ENCODE results near the gene ELP5.

Gene ELP5, protein sequence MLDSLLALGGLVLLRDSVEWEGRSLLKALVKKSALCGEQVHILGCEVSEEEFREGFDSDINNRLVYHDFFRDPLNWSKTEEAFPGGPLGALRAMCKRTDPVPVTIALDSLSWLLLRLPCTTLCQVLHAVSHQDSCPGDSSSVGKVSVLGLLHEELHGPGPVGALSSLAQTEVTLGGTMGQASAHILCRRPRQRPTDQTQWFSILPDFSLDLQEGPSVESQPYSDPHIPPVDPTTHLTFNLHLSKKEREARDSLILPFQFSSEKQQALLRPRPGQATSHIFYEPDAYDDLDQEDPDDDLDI

DNA sequence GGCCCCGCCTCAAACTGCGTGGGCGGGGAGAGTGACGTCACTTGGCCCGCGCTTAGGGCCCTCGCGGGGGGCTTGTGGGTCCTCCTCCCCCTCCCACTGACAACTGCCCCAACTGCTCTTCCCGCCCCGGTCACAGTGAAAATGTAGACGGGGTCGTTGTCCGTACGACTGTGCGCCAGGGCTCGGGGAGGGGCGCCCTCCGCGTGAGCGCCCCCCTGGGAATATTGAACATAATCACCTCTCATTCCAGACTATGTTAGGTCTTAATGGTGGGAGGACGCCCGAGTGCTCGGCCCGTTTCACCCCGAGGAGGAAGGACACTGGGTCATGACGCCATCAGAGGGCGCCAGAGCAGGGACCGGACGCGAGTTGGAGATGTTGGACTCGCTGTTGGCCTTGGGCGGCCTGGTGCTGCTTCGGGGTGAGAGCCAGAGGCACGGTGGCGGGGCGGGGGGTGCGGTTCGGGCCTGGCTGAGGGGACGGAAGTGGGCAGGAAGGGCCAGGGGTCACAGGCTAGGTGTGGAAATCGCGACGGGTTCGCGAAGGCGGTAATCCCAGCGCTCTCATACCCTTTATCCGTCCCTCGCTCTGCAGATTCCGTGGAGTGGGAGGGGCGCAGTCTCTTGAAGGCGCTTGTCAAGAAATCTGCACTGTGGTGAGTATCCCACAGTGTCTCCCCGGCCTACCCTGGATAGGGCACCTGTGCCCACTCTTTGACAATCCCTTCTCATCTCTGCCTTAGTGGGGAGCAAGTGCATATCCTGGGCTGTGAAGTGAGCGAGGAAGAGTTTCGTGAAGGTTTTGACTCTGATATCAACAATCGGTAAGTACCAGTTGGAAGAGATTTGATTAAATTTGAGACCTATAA lies at the start of gene ELP5:
TSS of gene ELP5 (plus strand) at position 40 of the 868 bp plus-strand sequence. CDS start at position 376, 336 bp downstream.
- DNase-seq (ENCODE audit: low read depth) = no peak

DNA sequence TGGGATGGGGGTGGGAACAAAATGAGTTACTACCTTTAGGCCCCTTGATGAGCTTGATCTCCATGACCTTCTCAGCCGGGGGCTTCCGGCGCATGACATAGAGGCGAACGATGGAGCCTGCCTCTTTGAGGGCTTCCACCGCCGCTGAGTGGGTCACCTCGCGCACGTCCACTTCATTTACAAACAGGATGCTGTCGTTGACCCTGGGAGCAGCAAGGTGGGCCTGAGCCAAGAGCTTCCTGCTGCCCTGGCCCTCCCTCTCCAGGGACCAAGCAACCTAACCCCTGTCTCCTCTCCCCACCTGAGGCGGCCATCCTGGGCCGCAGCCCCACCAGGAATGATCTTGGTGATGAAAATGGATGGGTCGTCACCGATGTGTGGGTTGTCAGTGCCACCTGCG lies 48.6 kb upstream of the ELP5 start:
- no peak for DNase-seq (ENCODE audit: low read depth)

DNA sequence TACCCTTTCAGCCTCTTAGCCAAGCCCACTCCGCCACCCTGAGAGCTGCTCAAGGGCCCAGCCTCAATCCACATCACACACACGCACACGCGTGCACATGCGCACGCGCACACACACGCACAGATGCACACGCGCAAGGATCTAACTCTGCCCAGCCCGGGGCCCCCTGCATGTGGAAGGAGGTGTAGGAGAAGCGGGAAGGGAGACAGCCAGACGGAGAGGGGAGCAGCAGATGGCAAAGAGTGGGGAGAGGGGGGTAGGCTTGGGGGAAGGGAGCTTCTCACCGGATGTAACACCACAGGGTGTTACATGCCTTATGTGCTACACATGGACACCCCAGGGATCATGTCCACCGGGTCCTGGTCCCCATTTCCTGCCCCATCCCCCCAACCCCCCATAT lies 47.7 kb upstream of the ELP5 start:
- DNase-seq (ENCODE audit: low read depth) = no peak

DNA sequence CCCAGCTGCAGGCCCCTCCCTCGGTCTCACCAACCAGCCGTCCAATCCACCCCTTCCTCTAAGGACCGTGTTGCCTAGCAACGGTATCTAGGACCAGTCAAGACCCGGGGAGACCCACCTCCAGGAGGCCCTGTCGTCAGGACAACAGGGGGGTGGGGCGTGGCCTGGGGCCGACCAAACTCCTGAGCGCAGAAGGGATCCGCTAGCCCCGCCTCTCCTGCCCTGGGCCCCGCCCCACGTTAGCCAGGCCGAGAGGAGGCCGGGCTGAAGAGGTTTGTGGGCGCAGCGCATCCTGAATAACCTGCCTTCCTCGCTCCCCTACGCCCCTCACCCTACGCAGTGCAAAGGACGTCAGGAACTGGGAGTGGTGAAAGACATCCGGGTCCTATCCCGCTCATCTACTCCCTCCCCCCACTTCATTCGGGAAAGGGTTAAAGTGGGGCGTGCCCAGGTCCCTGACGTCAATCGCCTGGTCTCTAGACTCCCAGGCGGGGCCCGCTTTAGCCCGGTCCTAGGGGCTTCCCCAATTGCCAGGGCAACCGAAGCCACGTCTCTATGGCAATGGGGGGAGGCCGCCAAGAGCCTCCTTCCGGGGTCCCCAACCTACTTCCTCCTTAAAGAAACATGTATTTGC lies 47.1 kb upstream of the ELP5 start:
- DNase-seq (ENCODE audit: low read depth) = no peak

DNA sequence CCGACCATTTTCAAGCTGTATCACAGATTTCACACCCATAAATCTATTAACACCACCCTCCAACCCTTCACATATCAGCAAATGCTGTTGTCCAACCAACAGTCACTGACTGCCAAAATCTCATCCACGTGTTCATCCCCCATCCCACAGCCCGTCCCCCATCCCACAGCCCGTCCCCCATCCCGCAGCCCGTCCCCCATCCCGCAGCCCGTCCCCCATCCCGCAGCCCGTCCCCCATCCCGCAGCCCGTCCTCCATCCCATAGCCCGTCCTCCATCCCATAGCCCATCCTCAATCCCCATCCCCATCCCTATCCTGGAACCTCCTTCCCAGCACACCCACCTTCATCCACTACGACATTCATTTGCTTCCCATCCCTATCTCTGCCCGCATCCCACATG lies 46.5 kb upstream of the ELP5 start:
- DNase-seq (ENCODE audit: low read depth) = no peak

DNA sequence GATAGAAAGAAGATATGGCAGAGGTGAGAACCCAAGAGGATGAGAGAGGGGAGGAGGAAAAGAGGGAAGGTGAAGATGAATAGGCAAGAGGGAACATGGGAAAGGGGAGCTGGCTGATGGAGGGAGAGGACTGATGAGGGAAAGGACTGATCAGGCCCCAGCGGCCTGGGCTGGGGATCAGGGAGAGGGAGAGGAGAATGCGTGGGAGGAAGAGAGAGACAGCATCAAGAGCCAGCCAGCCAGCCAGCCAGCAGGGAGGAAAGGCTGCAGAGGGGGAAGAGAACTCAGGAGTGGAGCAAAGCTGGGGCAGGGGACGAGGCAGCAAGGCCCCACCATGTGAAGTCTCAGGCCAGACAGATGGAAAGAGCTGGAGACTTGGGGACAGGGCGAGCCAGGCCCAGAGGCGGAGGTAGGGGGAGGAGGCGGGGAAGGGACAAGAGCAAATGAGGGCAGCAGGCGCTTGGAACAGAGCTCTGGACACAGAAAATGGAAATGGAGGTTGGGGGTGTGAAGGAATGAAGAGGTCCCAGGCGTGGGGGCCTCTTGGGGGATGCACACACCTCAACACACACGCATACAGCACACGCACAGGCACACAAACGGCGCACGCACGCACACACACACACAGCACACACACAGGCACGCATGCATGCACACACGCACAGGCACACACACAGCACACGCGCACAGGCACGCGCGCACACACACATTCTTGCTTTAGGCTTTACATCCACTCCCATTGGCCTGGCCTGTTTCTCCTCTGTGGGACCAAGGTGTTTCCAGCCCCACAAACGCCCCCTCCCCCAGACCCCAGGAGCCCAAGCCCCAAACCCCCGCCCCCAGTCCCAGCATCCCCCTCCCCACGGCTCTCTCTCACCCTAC lies 44.7 kb upstream of the ELP5 start:
- no peak for DNase-seq (ENCODE audit: low read depth)

DNA sequence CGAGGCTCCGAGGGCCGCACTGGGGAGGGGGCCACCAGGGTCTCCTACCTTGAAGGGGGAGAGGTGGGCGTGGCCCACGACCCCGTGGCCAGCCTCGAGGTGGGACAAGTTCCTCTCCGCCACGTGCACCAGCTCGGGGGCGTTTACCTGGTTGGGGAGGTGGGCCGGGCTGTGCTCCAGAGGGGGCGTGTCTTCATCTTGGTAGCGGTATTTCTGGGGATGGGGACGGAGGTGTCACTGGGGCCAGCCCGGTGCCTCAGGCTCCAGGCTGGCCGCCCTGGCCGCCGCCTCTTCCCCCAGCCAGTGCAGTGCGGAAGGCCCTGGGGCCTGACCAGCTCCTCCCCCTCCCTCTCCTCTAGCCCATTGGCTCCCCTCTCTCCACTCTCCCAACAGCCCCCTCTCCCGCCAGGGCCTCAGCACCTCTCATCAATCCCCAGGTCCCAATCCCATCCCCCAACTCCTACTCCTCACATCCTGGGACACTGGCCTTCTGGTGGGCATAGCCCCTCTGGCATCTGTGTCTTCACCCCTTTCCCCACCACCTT lies 43.9 kb upstream of the ELP5 start:
- DNase-seq (ENCODE audit: low read depth) = no peak

DNA sequence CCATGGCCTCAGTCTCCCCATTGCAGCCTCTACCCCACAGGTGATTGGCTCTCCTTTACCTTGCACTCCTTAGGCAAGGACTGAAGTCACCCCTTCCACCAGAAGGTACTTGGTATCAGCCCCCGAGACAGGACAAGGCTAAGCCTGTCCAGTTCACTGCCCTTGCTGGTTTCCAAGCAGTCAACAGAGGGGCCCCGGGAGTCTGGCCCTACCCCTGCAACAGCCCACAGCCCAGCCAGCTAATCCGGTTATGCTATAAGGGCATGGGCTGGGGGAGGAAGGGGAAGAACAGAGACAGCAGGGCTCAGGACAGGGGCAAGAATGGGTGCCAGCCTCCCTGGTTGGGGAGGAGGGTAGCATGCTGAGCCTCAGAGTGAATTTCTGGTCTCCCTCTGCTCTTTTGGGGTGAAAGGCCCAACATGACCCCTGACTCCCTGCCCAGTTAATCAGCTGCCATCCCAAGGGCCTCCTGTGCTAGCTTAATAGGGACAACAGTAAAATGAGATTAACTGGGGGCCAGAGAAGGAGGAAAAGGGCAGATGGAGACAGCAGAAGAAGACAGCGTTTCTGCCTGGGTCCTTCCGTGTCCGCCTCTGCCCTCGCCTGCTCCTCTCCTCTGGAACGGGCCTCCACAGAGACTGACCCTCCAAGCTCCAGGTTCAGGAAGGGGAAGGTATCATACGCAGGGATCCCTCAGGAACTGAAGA lies 43.1 kb upstream of the ELP5 start:
- no peak for DNase-seq (ENCODE audit: low read depth)

DNA sequence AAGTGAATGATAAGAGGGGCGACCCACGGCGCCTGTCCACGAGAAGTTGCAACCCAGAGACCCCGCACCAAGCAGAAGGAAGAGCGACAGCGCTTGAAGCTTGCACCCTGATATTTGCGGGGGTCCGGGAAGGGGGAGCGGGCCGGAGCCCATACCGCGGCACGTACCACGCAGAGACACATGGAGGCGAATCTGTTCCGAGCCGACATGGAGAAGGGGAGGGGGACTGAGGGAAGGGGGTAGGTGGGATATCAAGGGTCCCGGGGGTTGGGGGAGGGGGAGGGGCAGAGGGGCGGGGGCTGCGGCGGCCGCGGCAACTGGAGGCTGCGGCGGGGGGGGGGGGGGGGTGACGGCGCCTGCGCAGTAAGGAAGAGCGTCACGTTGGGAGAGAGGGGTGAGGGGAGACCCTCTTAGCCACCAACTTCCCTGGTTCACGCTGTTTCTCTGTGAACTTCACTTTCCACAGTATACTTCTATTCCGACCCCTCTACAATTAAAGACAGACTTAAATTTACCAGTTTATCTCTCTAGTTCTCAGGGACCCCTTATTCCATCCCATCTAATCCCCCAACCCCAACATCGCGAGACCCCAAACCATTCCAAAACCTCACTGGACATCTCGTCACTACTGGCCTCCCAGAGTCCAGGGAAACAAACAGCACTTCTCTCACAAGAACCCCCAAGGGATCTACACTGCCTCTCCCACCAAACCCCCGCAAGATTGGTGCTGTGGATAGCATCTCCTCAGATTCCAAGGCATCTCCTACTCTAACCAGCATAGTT lies 40.3 kb upstream of the ELP5 start:
- no peak for DNase-seq (ENCODE audit: low read depth)

DNA sequence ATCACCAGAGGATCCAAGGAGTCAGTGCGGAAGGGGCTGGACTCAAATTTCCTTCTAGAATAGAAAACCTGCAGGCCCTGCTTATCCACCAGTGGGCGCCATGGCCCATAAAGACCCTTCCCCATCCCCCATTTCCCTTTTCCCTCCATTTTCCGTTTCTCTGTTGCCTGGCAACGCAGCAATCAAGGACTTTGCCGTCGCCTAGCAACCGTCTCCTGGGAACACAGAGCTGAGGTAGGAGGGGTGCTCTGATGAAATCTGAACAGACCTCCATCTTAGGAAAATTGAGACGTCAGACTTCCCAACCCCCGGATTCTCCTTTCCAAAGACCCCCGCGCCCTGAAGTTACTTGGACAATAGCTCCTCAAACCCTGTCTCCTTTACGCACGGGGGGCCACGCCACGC lies 38.1 kb upstream of the ELP5 start:
- no peak for DNase-seq (ENCODE audit: low read depth)

DNA sequence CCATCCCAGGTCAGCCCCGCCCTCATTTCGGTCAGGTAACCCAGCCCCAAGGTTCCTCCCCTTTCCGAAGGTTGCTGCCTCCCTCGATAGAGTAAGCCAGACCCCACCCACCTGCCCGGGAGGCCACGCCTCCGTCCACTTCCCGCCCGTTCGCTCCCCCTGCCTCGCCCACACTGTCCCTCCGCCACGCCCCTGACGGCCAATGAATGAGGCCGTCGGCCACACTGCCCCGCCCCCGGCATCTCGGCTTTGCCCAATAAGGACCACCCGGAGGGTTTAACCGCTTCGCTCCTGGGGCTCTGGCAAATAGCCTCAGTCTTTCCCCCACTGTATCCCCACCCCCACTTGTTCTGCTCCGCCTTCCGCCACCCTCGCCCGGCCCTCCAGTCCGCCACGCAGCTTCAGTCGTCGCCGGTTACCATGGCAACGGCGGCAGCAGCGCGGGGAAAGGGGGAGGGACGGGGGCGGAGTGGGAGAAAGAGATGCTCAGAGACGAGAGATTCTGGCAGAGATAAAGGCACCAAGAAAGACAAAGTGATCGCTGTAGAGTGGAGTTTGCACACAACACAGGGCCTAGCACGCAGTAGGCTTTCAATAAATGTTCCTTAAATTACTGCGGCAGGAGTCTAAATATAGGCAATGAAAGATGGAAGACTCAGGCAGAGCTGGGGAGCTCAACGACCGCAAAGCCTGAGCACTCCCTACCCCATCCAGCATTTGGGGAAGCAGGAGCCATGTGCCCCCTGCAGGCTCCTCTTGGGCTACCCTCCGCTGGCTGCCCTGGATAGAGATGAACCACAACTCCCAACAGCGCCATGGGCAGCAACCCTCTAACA lies 37.5 kb upstream of the ELP5 start:
- DNase-seq (ENCODE audit: low read depth) = no peak

DNA sequence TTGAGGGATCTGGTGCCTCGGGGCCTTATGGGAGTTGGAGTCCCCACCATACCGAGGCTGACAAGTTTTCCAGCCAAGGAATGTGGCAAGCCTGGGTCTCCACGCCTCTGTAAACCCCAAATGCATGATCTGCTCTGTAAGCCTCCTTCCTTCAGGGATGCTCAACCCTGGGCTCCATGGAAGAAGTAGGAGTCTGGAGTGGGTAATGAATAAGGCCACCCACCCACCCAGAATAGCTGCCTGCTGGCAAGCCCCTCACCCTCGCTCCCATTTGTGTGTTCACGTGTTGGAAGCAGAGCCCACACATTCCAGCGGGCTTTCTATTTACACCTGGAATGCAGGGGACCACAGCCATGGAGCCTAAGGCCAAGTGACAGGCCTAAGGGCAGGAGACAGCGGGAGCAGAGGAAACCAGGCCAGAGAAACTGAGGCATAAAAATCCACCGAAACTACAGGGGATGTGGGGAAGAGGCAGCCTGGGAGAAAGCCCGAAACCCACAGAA lies 36.8 kb upstream of the ELP5 start:
- DNase-seq (ENCODE audit: low read depth) = no peak

DNA sequence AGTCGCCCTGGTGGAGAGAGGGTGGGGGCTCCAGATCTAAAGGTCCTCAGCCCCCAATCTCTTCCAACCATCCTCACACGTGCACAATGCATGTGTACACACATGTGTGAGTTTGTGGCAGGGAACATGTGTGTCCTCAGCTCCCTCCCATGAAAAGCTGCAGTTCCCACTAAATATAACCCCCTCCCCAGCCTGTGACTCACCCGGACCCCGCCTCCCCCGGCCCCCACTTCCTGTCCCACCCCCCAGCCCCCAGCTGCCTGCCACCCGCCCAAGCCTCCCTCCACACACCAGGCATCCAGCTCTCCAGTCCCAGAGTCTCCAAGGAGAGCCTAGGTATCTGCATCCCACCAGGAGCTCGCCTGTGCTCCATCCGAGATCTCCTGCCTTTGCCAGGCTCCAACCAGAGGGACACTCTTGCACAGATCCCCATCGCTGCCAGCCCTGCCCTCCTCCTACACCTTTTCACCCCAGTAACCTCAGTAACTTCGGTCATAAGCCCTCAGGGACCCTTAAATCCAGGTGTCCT lies 36.3 kb upstream of the ELP5 start:
- DNase-seq (ENCODE audit: low read depth) = no peak

DNA sequence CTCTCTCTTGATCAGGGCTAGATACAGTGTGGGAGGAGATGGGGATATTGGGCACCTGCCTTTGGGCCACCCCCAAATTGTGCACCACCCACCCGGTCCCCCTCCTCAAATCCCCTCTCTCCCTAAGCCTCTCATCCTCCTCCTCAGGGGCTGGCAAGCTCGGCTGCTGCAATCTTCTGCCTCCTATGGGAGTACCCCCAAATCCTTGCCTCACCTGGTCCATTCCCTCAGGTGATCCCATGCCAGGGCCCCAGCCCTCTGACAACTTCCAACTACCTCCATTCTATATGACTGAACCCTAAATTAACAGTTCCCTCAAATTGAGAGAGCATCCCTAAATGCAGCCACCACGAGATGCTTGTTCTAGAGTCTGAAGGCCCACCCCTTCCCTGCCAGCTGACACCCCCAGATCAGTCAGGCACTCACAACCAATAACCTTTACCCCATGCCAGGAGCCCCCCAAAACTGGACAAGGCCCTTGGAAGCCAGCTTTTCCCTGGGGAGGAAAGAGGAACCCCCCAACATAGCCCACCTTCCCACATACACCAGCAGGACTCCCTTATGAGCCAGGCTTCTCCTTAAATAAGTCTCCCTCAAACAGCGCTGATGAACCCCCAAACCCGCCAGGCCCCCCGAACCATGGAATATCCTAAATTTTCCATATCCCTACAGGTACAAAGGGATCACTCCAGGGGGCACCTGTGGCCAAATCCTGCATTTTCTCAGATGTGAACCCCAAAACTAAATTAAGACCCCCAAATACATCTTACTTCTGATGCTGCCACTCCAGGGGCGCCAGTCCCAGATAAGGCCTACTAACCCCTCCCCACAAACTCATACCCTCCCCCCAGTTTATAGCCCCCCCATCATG lies 35.5 kb upstream of the ELP5 start:
- DNase-seq (ENCODE audit: low read depth) = no peak

DNA sequence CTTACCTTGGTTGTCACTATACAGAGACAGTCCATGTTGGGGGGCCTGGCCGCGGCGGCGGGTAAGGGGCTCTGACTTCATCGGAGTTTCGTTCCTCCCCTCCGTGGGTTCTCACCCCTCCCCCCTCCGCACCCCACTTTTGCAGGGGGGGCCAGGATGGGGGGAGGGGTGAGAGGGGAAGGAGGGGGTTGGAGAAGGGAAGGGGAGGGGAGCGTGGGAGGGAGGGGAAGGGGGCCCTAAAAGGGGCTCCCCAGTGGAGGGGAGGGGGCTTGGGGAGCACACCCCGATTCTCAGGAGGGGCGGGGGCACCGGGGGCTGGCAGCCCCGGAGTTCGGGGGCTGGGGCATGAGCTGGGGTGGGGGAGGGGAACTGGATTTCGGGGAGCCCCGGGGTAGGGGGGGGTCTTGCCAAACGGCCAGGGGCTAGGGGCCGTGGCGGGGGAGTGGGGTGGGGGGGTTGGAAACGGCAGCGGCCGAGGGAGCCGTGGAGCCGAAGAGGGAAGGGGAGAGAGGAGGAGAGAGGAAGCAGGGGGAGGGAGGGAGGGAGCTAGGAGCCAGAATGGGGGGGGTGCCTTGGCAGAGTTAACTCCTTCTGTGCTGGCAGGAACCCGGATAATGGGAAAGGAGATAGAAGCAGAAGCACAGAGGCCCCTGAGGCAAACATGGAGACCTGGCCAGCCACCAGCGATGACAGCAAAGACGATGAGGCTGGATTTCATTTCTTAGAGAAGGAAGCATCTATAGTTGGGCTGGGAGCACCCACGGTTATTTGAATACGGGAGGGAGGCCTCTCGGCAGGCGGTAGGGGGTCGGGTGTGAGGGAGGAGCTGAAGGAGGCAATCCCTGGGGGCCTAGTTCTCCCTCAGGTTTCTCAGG lies 34.7 kb upstream of the ELP5 start:
- DNase-seq (ENCODE audit: low read depth) = no peak

DNA sequence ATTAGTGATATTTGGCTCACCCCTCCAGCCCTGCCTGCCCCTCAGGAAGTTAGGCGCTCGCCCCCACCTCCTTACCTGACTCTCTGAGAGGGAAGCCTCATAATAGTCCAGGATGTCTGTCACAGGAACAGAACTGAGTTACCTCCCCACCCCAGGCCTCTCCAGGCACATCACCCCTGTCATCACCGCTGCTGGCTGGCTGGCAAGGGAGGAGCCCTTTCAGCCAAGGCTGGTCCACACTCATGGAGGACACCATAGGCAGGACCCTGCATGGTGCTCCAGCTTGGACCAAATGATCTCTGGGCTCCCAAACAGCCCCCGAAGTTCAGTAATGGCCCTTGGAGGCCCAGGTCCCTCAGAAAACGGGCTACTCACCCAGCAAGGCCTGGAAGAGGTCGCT lies 33.8 kb upstream of the ELP5 start:
- no peak for DNase-seq (ENCODE audit: low read depth)

DNA sequence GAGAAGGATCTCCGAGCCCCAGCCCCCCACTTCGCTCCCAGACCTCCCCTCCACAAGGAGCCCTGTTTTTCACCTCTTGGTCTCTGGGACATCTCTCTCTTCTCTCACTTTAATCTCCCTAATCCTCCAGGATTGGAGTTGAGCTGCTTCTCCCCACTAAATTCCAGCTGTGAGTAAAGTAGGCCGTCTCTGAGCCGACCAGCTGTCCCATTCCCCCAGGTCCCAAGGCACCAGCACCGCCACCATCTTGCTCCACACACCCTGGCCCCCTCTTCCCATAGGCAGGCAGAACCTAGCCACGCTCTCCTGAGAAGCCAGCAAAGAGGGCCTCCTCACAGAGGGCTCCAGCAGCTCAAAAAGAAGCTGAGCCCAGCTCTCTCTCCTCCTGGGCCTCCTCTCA lies 33.3 kb upstream of the ELP5 start:
- no peak for DNase-seq (ENCODE audit: low read depth)

Data from non-pigmented ciliary epithelial cell (primary cell).